Epithelial cell of proximal tubule (primary cell): ENCODE measurements around the gene SPRED1. TPM values are rescaled to one million over a fixed set of nuclear protein-coding genes. Genes with fewer than 3 reads are reported as not detected.

Source experiments
- DNase-seq: peaks from one replicate; pipeline ENCODE4 v3.0.0-alpha.2; 2011; ENCODE audit warnings: low read depth
- H3K4me3 ChIP-seq: 2 replicates; pipeline ENCODE4 v1.5.1; 2011; ENCODE audit warnings: low read depth, mild to moderate bottlenecking, low read length
- CTCF ChIP-seq: conservative IDR thresholded peaks from 2 replicates; pipeline ENCODE4 v1.5.1; 2012; ENCODE audit warnings: low read depth, mild to moderate bottlenecking, low read length
- total RNA-seq: library from RNA; depleted of rRNA; stranded (reverse); fragments of >200 nt; gene quantifications from 2 replicates; pipeline ENCODE4 v1.2.3, GENCODE V29; 2015

SPRED1 gene
- total RNA-seq, 1 donor from 2014 or later, result 12.3 TPM

GRCh38 chr15:38335116-38335515 is 82.5 kb downstream of the SPRED1 start:
- no peak for DNase-seq
- no peak for TF ChIP-seq CTCF
- H3K4me3 ChIP-seq, result no peak overlapping the region

- no peak overlapping the region for H3K4me3 ChIP-seq
- DNase-seq, result no peak
- no peak for TF ChIP-seq CTCF
Observed at GRCh38 chr15:38344351-38344750, 91.7 kb downstream of the SPRED1 start.

GRCh38 chr15:38349251-38349650 is 96.6 kb downstream of the SPRED1 start:
- no peak overlapping the region for H3K4me3 ChIP-seq
- no peak for DNase-seq
- no peak for TF ChIP-seq CTCF

GRCh38 chr15:38351466-38351865 is 98.8 kb downstream of the SPRED1 start:
- H3K4me3 ChIP-seq, result no peak overlapping the region
- DNase-seq, result no peak
- no peak for TF ChIP-seq CTCF

DNA sequence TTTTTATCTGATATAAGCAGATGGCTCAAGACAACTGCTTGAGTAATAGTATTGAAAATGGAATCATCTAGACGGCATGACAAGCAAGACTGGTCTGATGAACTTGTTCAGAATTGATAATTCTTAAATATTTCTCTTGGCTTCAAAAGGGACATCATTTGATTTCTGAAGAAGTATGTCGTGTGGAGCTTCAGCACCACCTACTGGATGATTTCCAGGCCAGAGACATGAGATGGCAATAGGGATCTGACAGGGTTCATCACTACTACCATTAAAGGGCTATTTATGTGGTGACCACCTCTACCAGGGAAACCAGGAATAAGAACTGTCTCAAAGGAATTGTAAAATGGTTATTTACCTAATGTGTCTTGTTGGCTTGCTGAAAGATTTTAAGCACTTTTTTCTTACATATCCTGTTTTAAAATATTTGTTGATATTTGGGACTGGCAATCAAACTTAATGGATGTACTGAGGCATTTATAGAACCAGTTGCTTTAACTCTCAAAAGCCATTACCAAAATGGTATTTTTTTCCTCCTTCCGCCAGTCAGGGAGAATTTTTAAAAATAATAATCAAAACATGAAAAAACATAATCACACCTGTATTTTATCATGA is 101.8 kb downstream of the SPRED1 start:
- peak; percentile 90 for TF ChIP-seq CTCF
- H3K4me3 ChIP-seq, result no peak overlapping the region
- peak; percentile 23 for DNase-seq

GRCh38 chr15:38362355-38362754 is 109.7 kb downstream of the SPRED1 start:
- no peak overlapping the region for H3K4me3 ChIP-seq
- TF ChIP-seq CTCF, result no peak
- DNase-seq, result no peak

DNA sequence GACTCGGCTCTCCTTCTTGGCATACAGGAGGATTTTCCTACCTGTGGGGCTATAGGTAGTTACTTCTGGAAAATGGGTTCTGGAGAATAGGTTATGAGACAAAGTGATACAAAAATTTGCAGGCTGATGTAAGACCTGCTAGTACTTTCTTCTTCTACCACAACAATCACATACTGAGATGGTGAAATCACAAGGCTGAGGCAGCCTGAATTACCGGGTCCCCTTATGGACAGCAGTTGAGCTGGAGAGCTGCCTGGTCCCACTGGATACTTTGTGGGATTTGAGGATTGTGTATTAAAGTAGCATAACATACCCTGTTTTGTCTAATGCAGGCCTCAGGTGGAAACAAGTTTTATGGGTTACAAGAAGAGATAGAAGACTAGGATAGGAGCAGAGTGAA is 114.8 kb downstream of the SPRED1 start:
- TF ChIP-seq CTCF, result no peak
- H3K4me3 ChIP-seq, result no peak overlapping the region
- no peak for DNase-seq
